Omental fat pad (tissue), 4 donors: Measurements from ENCODE around the gene GPR157. TPM values are rescaled to one million over a fixed set of nuclear protein-coding genes. Genes with fewer than 3 reads are reported as not detected.
"Not testable (repeated sequence)": the region's sequence is repeated elsewhere in the genome, so short reads cannot be mapped to it uniquely, and the experiment has no call there.

Source experiments
- ATAC-seq: fragments of 150-250 bp; one replicate; pipeline ENCODE4 v1.9.1; 2016; ENCODE audit warnings: mild to moderate bottlenecking, moderate library complexity; ENCODE audit not compliant: low FRiP score
- DNase-seq: peaks from one replicate; pipeline ENCODE4 v3.0.0-alpha.2; 2019; ENCODE audit warnings: low spot score
- total RNA-seq, 4 donors: library from RNA; depleted of rRNA; stranded (reverse); fragments of >200 nt; gene quantifications; one replicate each; pipeline ENCODE4 v1.1.0, GENCODE V29; 2016
- TF ChIP-seq, protein P1 (sequence below), 3 donors: fragments of 450-650 bp; IDR thresholded peaks; one replicate each; pipeline ENCODE4 v1.5.1; 2016 to 2017; ENCODE audit warnings: antibody characterized with exemption in 3 of 3, mild to moderate bottlenecking in 3 of 3, moderate library complexity in 2 of 3

Gene GPR157
- total RNA-seq, 4 donors from 2014 or later, result 1.6 to 8.8 (median 6.9) TPM

DNA sequence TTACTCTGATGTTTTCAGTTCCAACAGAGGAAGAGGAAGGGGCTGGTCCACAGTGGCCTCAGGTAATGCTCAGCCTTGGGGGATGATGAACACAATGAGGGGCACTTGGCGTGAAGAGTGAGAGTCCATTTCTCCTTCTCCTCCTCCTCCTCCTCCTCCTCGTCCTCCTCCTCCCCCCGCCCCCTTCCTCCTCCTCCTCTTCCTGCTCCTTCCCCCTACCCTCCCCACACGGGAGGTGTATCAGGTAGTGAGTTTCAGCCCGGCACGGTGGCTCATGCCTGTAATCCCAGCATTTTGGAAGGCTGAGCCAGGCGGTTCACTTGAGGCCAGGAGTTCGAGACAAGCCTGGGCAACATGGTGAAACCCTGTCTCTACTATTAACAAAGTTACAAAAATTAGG lies 17.3 kb upstream of the GPR157 start:
- no peak for ATAC-seq
- TF ChIP-seq, protein P1, sequence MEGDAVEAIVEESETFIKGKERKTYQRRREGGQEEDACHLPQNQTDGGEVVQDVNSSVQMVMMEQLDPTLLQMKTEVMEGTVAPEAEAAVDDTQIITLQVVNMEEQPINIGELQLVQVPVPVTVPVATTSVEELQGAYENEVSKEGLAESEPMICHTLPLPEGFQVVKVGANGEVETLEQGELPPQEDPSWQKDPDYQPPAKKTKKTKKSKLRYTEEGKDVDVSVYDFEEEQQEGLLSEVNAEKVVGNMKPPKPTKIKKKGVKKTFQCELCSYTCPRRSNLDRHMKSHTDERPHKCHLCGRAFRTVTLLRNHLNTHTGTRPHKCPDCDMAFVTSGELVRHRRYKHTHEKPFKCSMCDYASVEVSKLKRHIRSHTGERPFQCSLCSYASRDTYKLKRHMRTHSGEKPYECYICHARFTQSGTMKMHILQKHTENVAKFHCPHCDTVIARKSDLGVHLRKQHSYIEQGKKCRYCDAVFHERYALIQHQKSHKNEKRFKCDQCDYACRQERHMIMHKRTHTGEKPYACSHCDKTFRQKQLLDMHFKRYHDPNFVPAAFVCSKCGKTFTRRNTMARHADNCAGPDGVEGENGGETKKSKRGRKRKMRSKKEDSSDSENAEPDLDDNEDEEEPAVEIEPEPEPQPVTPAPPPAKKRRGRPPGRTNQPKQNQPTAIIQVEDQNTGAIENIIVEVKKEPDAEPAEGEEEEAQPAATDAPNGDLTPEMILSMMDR (IDR thresholded peaks at IDR 0.05), result no peak

DNA sequence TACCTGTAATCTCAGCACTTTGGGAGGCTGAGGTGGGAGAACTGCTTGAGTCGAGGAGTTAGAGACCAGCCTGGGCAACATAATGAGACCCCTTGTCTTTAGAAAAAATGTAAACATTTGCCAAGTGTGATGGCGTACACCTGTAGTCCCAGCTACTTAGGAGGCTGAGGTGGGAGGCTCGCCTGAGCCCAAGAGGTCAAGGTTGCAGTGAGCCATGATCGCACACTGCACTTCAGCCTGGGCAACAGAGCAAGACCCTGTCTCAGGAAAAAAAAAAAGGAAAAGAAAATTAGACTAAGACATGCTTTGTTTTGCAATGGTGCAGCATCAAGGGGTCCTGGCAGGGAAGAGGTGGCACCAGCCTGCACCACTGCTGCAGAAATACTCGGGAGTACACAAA lies 16.8 kb upstream of the GPR157 start:
- TF ChIP-seq, protein P1 (IDR thresholded peaks at IDR 0.05), result no peak
- DNase-seq (no peak), ATAC-seq (no peak)

More for the DNA sequence above, 17.3 kb upstream of the GPR157 start:
- no peak for DNase-seq

DNA sequence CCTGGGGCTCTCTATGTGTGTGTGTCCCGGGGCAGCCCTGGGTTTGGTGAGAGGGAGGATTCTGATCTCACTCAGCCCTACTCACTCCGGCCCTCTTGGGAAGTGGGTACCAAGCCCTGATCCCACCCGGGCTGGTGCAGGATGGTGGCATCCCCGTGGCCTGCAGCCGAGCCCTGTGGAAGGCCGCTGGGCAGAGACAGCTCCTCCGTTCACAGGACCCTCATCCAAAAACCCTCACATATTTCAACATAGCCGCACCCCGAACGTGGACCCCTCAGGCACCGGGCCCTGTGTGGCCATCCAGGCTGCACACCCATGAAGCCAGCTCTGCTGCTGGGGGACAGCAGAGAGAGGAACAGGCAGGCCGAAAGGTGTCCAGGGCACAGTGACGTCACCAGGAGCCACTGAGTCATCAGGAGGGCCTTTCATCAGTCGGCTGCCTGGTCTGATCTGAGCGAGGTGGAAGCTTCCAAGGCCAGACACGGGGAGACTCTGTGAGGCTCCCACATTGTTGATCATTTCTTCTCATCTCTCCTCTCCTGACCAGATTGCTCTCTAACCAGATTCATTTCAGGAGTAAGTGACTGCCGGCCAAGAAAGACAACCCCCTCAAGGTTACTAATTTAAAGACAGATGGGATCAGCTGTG lies 16.2 kb upstream of the GPR157 start:
- TF ChIP-seq, protein P1 (IDR thresholded peaks at IDR 0.05), result no peak
- ATAC-seq (no peak), DNase-seq (no peak)

DNA sequence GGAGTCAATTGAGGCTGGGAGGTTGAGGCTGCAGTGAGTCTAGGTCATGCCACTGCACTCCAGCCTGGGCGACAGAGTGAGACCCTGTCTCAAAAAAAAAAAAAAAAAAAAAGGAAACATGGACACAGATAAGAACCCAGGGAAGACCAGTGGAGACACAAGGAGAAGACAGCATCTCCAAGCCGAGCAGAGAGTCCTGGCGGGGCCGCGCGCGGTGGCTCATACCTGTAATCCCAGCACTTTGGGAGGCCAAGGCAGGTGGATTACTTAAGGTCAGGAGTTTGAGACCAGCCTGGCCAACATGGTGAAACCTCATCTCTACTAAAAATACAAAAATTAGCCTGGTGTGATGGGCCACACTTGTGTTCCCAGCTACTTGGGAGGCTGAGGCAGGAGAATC lies 15.6 kb upstream of the GPR157 start:
- ATAC-seq, result not testable (repeated sequence)

DNA sequence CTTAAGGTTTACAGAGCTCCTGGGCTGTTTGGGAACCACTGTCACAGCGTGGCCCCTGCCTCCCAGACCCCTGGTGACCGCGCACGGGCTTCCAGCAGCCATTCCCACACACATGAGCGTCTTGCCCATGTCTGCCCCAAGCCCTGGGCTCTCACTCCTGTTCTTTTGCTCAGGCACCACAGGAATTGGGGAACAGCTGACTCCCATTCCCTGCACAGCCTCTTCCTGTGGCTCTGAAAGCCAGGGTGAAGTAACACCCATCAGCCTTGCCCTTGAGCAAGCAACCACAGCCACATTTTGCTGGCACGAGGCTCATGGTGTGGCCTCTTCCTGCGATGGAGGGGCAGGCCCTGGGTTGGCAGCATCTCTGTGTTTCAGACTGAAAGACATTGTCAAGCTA lies 14.3 kb upstream of the GPR157 start:
- TF ChIP-seq, protein P1 (IDR thresholded peaks at IDR 0.05), result no peak
- no peak for ATAC-seq
- no peak for DNase-seq

More for the DNA sequence above, 15.6 kb upstream of the GPR157 start:
- not testable (repeated sequence) for DNase-seq

DNA sequence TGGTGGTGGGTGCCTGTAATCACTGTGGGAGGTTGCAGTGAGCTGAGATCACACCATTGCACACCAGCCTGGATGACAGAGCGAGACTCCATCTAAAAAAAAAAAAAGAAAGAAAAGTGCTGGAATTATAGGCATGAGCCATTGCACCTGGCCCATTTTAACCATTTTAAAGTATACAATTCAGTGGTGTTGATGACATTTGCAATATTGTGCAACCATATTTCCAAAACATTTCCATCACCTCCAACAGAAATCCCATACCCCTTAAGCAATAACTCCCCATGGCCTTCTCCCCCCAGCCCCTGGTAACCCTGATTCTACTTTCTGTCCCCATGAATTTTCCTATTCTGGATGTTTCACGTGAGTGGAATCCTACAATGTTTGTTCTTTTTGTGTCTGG lies 11.0 kb upstream of the GPR157 start:
- TF ChIP-seq, protein P1 (IDR thresholded peaks at IDR 0.05), result no peak
- no peak for ATAC-seq
- DNase-seq, result no peak

DNA sequence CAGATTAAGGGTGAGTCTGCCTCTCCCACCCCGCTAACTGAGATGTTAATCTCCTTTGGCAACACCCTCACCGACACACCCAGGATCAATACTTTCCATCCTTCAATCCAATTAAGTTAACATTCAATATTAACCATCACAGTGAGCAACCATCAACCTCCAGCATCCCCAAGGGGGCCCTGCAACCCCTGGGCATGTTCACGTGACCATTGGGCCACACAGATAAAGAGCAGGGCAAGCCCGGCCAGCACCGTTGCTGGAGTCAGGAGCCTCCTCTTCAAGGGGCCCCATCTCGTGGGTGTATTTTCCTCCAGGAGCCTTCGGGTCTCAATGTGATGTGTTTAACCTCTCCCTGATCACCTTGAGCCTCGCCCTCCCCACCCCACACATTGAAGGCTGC lies 8.0 kb upstream of the GPR157 start:
- TF ChIP-seq, protein P1 (IDR thresholded peaks at IDR 0.05), result no peak
- DNase-seq (no peak), ATAC-seq (no peak)
